ENCODE measurements around the gene RPL10A.
"Not testable (repeated sequence)": the region's sequence is repeated elsewhere in the genome, so short reads cannot be mapped to it uniquely, and the experiment has no call there.

Gene RPL10A

GRCh38 chr6:35515939-35516338 is 47.7 kb downstream of the RPL10A start:
- not testable (repeated sequence) for DNase-seq

- no peak for DNase-seq
Observed at GRCh38 chr6:35516712-35517111, 48.5 kb downstream of the RPL10A start.

GRCh38 chr6:35517978-35518377 is 49.8 kb downstream of the RPL10A start:
- DNase-seq: not testable (repeated sequence)

GRCh38 chr6:35518566-35519312 is 50.5 kb downstream of the RPL10A start:
- no peak for DNase-seq

GRCh38 chr6:35519313-35520015 is 51.3 kb downstream of the RPL10A start:
- no peak for DNase-seq

Measured in COR-L47 (cell line).